Fibroblast of skin of right quadriceps (primary cell): ENCODE measurements around the gene ANXA6.

Source experiments
- DNase-seq: peaks from one replicate; pipeline ENCODE4 v3.0.0-alpha.2; 2013

Gene ANXA6

DNA sequence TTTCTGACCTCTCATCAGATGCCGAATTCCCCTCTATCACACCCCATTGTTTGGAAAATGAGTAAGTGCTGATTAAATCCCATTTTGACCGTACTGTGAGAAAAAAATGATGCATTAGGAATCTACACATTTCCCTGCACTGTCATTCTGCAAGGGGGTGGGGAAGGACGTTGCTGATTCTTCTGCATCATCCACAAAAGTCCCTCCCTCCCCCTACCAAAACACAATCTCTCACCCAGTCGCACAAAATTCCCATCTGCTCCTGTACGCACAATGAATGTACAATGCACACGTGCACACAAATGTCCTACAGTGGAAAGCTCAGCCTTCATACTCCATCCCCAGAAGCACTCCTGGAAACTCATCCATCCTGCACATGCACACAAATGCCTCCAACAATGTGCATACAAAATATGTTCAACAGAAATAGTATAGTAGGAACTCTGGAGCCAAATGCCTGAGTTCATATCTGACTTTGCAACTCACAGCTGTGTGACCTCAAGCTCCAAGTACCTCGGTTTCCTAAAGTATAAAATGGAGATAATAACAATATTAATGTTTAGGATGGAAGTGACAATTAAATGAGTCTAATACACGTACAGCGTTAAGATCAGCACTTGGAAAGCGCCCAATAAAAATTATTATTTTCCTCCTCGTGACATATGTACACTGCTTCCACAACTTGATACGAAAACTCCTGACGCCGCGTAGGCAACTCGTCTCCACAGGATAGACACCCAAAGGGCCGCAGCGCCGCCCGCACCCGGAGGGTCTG, 77.6 kb downstream of the ANXA6 start:
- peak; percentile 82 for DNase-seq

DNA sequence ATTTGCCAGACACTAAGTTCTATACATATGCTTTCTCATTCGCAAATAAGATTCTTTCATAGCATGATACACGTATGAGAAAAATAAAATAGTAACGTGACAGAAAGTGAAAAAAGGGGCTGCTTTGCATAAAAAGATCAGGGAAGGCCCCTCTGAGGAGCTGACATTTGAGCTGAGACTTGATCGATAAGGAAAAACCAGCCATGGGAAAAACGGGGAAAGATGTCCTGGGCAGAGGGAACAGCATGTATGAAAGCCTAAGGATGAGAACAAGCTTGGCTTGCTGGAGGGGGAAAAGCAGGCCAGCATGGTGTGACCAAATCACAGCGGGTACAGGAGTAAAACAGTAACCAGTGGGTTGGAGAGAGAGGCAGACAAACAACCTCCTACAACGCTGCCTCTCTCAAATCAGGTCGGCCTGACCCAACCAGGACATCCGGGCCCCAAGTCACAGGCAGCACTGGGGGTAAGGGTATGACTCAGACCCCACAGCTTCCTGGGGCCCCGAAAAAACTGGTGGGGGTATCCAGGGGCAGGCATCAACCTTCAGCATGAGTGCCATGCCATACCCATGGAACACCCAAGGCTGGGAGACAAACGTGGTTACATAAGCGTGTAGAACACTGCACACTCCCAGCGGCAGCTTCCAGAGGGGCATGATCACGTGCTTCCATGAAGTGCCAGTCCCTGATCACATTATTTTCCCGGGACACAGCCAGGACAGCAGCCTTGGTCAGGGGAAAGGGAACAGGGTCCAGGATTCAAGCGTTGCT, 78.9 kb downstream of the ANXA6 start:
- no peak for DNase-seq

DNA sequence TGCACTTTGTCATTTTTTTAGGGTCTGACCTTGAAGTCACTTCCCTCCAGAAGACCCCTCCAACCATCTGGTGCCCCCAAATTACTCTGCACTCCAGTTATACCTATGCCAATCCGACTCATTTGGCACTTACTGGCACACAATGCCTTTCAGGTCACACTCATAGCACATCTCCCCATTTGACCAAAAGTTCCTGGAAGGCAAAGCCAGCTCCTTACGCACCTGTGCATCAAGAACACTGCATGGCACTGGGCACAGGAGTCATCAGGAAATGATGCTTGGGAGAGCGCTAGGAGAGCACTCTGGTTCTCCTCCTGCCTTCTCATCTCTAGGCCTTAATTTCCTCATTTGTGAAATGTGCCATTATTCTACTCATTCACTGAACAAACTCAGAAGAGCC, 79.6 kb downstream of the ANXA6 start:
- DNase-seq = no peak

DNA sequence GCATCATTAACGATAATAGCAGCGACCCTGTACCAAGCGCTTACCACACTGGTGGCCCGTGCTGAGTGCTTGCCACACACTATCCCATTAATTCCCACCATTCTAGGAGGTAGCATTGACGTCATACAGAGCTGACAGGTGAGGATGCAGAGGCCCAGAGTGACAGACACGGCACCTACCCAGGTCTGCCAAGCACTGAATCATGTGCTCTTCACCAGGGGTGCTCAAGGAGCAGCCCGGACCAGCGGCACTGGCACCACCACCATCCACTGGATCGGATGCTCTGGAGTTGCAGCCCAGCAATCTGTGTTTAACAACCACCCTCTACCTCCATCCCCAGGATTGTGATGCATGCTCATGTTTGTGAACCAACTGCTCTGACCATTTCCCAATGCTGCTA, 80.2 kb downstream of the ANXA6 start:
- no peak for DNase-seq

DNA sequence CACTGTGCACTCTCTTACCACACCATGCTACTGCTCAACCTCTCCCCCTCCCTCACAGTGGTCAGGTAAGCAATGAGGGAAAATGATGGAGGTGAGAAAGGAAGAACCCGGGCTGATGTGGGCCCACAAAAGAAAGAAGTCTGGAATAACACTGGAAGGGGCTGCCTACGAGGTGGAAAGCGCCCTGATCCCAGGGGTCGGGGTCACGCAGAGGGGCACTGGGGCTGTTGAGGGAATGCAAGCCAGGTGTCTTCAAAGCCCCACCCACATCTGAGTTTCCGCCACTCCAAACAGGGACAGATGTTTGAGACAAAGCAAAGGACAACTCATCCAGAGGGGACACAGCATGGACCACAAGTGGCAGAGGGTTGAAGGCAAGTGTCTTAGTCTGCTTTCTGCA, 81.0 kb downstream of the ANXA6 start:
- no peak for DNase-seq

GRCh38 chr5:151075698-151076331, 81.8 kb downstream of the ANXA6 start:
- DNase-seq = no peak

GRCh38 chr5:151074557-151074956, 83.0 kb downstream of the ANXA6 start:
- no peak for DNase-seq

- no peak for DNase-seq
Observed at GRCh38 chr5:151073280-151073679, 84.3 kb downstream of the ANXA6 start.

DNA sequence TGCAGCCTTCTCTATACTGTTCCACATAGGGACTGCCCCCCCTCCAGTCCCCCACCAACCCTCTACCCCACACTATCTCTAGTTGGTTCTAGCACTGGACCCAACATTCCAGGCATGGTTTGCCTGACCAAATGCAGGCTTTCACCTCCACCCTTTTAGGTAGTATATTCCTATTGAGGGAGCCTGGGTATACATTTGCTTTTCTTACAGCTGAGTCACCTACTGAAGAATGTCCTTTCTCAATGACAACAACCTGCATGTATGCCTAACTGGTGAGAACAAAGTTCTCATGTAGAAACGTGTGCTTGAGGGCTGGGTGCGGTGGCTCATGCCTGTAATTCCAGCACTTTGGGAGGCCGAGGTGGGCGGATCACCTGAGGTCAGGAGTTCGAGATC, 85.0 kb downstream of the ANXA6 start:
- DNase-seq = peak; percentile 74

- no peak for DNase-seq
Observed at GRCh38 chr5:151071848-151072629, 85.5 kb downstream of the ANXA6 start.

- no peak for DNase-seq
Observed at GRCh38 chr5:151071021-151071420, 86.6 kb downstream of the ANXA6 start.

DNA sequence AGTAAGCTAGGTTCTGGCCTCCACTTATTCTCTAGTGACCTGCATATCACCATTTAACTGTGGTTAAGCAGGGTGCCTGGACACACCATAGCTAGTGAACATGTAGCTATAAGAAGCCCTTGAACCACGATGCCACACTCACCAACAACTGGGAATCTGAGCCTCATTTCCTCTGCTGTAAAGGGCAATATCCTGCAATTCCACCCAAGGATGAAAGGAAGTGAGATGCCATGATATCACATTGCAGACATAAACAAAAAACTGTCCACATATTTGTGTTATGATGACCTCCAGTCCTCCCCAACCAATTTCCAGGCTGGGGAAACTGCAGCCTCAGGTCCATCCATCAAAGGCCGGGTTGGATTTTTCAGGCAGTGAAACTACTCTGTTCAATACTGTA, 87.1 kb downstream of the ANXA6 start:
- DNase-seq = no peak

DNA sequence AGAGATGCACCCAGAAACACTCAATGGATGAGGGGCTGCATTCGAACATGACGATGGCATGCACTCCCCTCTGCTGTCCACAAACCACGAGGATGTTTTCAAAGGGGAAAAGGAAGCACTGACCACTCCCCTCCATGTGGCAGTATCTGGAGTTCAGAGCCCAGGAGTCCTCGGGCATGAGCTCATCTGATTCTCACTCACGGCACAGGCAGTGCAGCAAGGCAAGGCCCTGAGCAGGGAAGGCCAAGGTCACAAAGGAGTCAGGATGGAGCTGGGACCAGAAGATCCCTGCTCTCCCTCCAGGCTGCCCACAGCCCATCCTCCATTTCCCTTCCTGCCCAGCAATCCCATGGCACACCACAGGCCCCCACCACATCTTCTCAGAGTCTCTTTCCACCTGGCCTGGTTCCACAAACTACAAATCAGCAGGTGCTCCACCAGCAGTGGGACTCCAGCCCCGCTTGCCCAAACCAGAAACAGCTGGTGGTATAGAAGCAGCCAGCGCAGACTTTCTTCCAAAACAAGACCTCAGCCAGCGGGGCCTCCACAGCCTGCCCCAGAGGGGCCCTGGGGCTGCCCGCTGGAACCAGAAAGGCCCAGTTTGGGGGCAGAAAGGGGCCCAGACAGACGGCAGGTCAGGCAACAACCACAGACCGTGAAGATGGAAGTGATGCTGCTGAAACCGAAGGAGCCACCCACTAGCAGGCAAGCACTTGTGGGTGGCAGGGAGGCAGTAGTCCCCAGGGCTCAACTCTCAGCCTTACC, 89.0 kb downstream of the ANXA6 start:
- DNase-seq = no peak

- DNase-seq = no peak
Observed at GRCh38 chr5:151067632-151068432, 89.7 kb downstream of the ANXA6 start.

GRCh38 chr5:151066920-151067319, 90.7 kb downstream of the ANXA6 start:
- no peak for DNase-seq

DNA sequence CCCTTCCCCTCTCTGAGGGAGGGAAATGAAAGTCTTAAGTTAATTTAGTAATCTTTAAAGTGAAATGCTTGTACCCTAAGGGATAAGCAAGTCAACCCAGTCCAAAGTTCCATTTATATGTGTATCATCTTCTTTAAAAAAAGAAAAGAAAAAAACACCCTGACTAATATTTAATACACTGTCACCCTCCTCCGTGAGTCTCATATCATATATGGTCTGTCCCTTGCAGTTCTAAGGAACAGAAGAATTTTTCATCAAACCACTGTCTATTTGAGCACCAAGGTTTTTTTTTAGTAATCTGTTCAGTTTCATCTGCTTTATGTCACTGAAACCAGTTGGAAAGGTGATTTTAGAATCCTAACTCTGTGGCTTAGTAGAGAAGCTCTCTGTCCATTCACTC, 92.0 kb downstream of the ANXA6 start:
- no peak for DNase-seq

DNA sequence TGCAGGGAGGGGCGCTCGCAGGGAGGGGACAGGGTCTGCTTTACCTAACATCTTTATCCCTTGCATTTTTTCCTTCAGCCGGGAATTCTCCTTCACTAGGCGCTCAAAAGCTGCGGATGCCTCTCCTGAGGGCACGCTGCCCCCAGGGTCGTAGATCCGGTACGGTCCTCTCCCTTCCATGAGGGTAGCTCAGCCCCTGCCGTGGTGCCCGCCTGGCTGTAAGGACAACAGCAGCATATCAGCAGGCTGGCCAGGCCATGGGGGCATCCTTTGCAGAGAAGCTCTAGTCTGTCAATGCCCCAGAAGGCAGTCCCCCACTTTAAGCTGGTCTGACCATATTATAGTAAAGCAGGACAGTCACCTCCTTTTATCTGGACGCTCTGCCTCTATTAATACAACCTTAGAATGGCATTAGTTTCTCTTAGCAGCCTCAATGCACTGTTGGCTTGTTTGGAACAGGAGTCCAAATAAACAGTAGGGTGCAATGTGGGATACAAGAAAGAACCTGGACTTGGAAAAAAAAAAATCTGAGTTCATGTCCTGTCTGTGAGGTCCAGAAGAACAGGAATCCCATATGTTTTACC, 92.6 kb downstream of the ANXA6 start:
- DNase-seq = no peak

DNA sequence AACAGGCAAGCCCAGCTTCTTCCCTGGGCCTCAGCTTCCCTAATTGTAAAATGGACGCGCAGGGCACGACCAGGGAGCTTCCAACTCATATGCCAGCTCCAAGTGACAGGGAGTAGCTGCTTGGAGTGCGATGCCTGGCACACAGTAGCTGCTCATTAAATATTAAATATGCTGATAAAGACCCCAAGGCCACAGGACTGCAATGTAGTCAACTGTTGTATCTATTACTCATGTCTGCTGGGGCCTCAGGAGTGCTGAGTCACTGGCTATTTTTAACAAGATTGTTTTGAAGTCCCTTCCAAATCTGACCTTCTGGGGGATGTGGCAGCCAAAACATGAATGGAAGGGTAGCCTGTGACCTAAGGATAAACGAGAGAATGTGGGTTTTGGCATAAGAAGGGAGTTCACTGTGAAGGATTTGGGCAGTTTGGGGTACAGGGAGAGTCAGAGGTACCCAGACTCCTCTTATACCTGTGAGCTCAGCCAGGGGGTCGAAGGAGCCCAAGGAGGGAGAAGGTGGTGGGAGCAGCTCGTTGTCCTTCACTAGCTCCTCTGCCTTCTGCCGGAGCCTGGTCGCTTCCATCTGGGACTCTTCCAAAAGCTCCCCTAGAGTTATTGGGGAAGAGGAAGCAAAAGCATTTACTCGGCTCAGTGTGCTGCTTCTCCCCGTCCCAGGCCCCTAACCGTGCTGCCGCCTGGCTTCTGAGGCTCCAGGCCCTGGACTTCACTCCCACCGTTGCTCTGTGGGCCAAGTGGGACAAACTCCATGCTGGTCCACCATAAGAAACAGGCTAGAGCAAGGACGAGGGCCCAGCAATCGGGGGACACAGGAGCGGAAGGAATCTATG, 94.2 kb downstream of the ANXA6 start:
- peak; percentile 80 for DNase-seq

DNA sequence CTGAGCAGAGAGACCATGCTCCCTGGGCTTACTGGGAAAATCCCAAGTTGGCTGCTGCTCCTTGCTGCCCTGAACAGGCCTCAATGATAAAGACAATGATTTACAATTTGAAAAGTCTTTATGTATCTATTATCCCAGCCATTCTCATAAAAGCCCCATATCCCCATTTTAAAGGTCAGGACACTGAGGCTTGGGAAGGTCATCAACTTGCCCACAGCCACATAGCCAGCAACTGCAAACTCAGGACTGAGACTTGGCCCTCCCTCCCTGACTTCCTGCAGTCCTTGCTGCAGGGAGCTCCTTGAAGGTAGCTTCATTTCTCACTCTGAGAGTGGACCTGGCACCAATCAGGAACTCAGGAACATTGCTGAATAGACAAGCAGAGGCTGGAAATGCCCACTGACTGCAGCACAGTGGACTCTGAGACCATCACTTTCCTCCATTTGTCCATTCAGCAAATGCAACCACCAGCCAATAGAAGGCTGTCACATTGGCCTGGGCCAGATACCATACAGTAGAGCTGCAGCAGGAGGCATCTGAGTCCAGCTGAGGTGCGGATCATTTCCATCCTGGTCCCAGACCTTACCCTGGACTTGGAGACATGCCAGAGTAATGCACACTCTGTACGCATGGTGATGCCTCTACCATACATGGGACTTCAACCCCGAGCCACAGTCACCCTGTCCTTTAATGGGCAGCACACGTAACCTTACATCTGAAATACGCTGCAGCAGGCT, 95.0 kb downstream of the ANXA6 start:
- DNase-seq = no peak
